H1 (cell line): ENCODE data around the gene ACAP1. TPM values are rescaled to one million over a fixed set of nuclear protein-coding genes. Genes with fewer than 3 reads are reported as not detected.

Source experiments
- CTCF ChIA-PET: fragments of 300-600 bp; sonication (Branson Sonifier 250); formaldehyde crosslinking; loops from one replicate; lab custom pipeline; 2021; ENCODE audit not compliant: partially characterized antibody; lab: Charles Lee
- POLR2A ChIA-PET: fragments of 300-600 bp; sonication (Branson Sonifier 250); formaldehyde crosslinking; loops from one replicate; lab custom pipeline; 2021; ENCODE audit warnings: inconsistent platforms; ENCODE audit not compliant: partially characterized antibody; lab: Charles Lee
- DNase-seq, 2 experiments: peaks; one replicate each; pipeline versions ENCODE4 v3.0.0 to v3.0.0-alpha.2; 2010 to 2022; ENCODE audit warnings: low spot score in 2 of 2, low read depth in 1 of 2, mixed read lengths in 1 of 2
- FAIRE-seq: peaks from 2 replicates; lab custom pipeline; 2011; peaks lifted over from hg19 to GRCh38; lab: Jason Lieb, UNC
- H2AFZ ChIP-seq: 2 replicates; pipeline ENCODE4 v1.8.1; 2012; ENCODE audit warnings: low read length, inconsistent platforms
- H2AK5ac ChIP-seq: 2 replicates; pipeline ENCODE4 v1.6.1; 2013; ENCODE audit warnings: low read depth, low read length
- H2BK120ac ChIP-seq: replicated peaks from 2 replicates; pipeline ENCODE3; 2013; ENCODE audit warnings: low read depth, low read length, inconsistent platforms
- H2BK12ac ChIP-seq: 2 replicates; pipeline ENCODE4 v1.6.1; 2013; ENCODE audit warnings: low read depth, low read length
- H2BK15ac ChIP-seq: 2 replicates; pipeline ENCODE4 v1.6.1; 2013; ENCODE audit warnings: low read length
- H2BK20ac ChIP-seq: 2 replicates; pipeline ENCODE4 v1.6.1; 2013; ENCODE audit warnings: low read length
- H2BK5ac ChIP-seq: 2 replicates; pipeline ENCODE4 v1.6.1; 2013; ENCODE audit warnings: low read depth, low read length
- H3K14ac ChIP-seq: 2 replicates; pipeline ENCODE4 v1.6.1; 2013; ENCODE audit warnings: inconsistent platforms; ENCODE audit not compliant: insufficient read length
- H3K18ac ChIP-seq: 2 replicates; pipeline ENCODE4 v1.6.1; 2013; ENCODE audit warnings: low read length; ENCODE audit errors: extremely low read depth
- H3K23ac ChIP-seq: 2 replicates; pipeline ENCODE4 v1.6.1; 2013; ENCODE audit warnings: inconsistent platforms; ENCODE audit not compliant: insufficient read length
- H3K23me2 ChIP-seq: 2 replicates; pipeline ENCODE4 v1.6.1; 2013; ENCODE audit warnings: low read depth, low read length
- H3K27ac ChIP-seq: 2 replicates; pipeline ENCODE4 v1.6.1; 2011; ENCODE audit warnings: low read depth, low read length, inconsistent platforms
- H3K27me3 ChIP-seq, 4 experiments: replicated peaks in 1 of 4; 1 replicate in 1 of 4; 2 replicates in 3 of 4; pipeline versions ENCODE4 v1.6.1 to v1.8.1; 2011 to 2013; ENCODE audit warnings: low read length in 3 of 4, mild to moderate bottlenecking in 3 of 4, inconsistent platforms in 2 of 4, mixed read lengths in 2 of 4, moderate library complexity in 1 of 4; ENCODE audit not compliant: control insufficient read depth in 3 of 4, insufficient read depth in 3 of 4; ENCODE audit errors: extremely low read depth in 1 of 4
- H3K36me3 ChIP-seq, 4 experiments: 2 replicates each; pipeline versions ENCODE4 v1.6.1 to v1.8.1; 2011 to 2013; ENCODE audit warnings: mild to moderate bottlenecking in 4 of 4, low read length in 3 of 4, moderate library complexity in 2 of 4, control low read depth in 1 of 4, inconsistent platforms in 1 of 4; ENCODE audit not compliant: insufficient read depth in 4 of 4, control insufficient read depth in 2 of 4
- H3K4ac ChIP-seq: replicated peaks from 2 replicates; pipeline ENCODE3; 2013; ENCODE audit warnings: low read length, low read depth, mixed read lengths, inconsistent platforms; ENCODE audit not compliant: insufficient read length
- H3K4me1 ChIP-seq, 4 experiments: replicated peaks in 1 of 4; 1 replicate in 1 of 4; 2 replicates in 3 of 4; pipeline versions ENCODE4 v1.6.1 to v1.8.1; 2011 to 2013; ENCODE audit warnings: low read length in 3 of 4, inconsistent platforms in 2 of 4, mixed read lengths in 1 of 4; ENCODE audit not compliant: insufficient read depth in 4 of 4, control insufficient read depth in 3 of 4
- H3K4me2 ChIP-seq, 2 experiments: 2 replicates each; pipeline versions ENCODE4 v1.6.1 to v1.8.1; 2011 to 2013; ENCODE audit warnings: low read depth in 2 of 2, low read length in 2 of 2, control low read depth in 1 of 2, inconsistent platforms in 1 of 2, mild to moderate bottlenecking in 1 of 2; ENCODE audit not compliant: insufficient read depth in 1 of 2
- H3K4me3 ChIP-seq, 4 experiments: fragments of 200-600, 300-600 bp in 1 of 4; sonication (generic), shearing (Covaris generic), sonication (Bioruptor Twin) in 1 of 4; 2 replicates each; pipeline versions ENCODE4 v1.5.1 to v1.8.1; 2011 to 2016; ENCODE audit warnings: low read length in 4 of 4, low read depth in 3 of 4, control low read depth in 2 of 4, inconsistent platforms in 2 of 4, mild to moderate bottlenecking in 2 of 4, mixed read lengths in 1 of 4, moderate library complexity in 1 of 4; ENCODE audit not compliant: insufficient read depth in 2 of 4; ENCODE audit errors: extremely low read depth in 1 of 4
- H3K56ac ChIP-seq: replicated peaks from 2 replicates; pipeline ENCODE3; 2013; ENCODE audit warnings: low read depth, mild to moderate bottlenecking, mixed read lengths, low read length, inconsistent platforms; ENCODE audit not compliant: insufficient read length
- H3K79me1 ChIP-seq: 2 replicates; pipeline ENCODE4 v1.6.1; 2013; ENCODE audit warnings: low read depth, low read length, control low read depth
- H3K79me2 ChIP-seq, 2 experiments: 2 replicates each; pipeline versions ENCODE4 v1.6.1 to v1.8.1; 2012 to 2013; ENCODE audit warnings: low read length in 2 of 2, mild to moderate bottlenecking in 2 of 2, inconsistent platforms in 1 of 2; ENCODE audit not compliant: insufficient read depth in 2 of 2, control insufficient read depth in 1 of 2
- H3K9ac ChIP-seq, 4 experiments: replicated peaks in 1 of 4; 1 replicate in 1 of 4; 2 replicates in 3 of 4; pipeline versions ENCODE4 v1.6.1 to v1.8.1; 2011 to 2013; ENCODE audit warnings: low read depth in 3 of 4, low read length in 3 of 4, control low read depth in 2 of 4, mild to moderate bottlenecking in 2 of 4, moderate library complexity in 2 of 4, inconsistent platforms in 1 of 4; ENCODE audit errors: extremely low read depth in 1 of 4
- H3K9me3 ChIP-seq, 2 experiments: 2 replicates each; pipeline versions ENCODE4 v1.6.1 to v1.8.1; 2012 to 2013; ENCODE audit warnings: mild to moderate bottlenecking in 2 of 2, moderate library complexity in 2 of 2, control low read depth in 1 of 2, inconsistent platforms in 1 of 2, low read depth in 1 of 2, low read length in 1 of 2, mixed read lengths in 1 of 2; ENCODE audit not compliant: insufficient read depth in 2 of 2
- H4K20me1 ChIP-seq, 2 experiments: replicated peaks in 1 of 2; 2 replicates each; pipeline versions ENCODE3 to v1.8.1; 2011 to 2013; ENCODE audit warnings: inconsistent platforms in 2 of 2, low read length in 2 of 2, mild to moderate bottlenecking in 1 of 2; ENCODE audit not compliant: insufficient read depth in 2 of 2, control insufficient read depth in 1 of 2
- H4K5ac ChIP-seq: 2 replicates; pipeline ENCODE4 v1.6.1; 2013; ENCODE audit warnings: low read length, low read depth, mixed read lengths, inconsistent platforms; ENCODE audit not compliant: insufficient read length
- H4K8ac ChIP-seq: 2 replicates; pipeline ENCODE4 v1.8.0; 2013; ENCODE audit warnings: mild to moderate bottlenecking, moderate library complexity, low read length, inconsistent platforms; ENCODE audit not compliant: insufficient read depth; ENCODE audit errors: extremely low read depth
- H4K91ac ChIP-seq: replicated peaks from 2 replicates; pipeline ENCODE3; 2013; ENCODE audit warnings: low read length, mixed read lengths, inconsistent platforms; ENCODE audit not compliant: insufficient read length
- ATF2 ChIP-seq: IDR thresholded peaks from 2 replicates; pipeline ENCODE4 v1.6.1; 2012; ENCODE audit warnings: low read length, inconsistent platforms
- BRCA1 ChIP-seq: IDR thresholded peaks from 2 replicates; pipeline ENCODE4 v1.6.1; 2012; ENCODE audit warnings: low read depth, low read length, improper control_type of control experiment
- EZH2 ChIP-seq: fragments of 200-600 bp; sonication (generic); IDR thresholded peaks from 2 replicates; pipeline ENCODE4 v1.7.1; 2012; ENCODE audit warnings: low read depth, mild to moderate bottlenecking, moderate library complexity, low read length, inconsistent platforms; ENCODE audit not compliant: severe bottlenecking
- GTF2F1 ChIP-seq: IDR thresholded peaks from 2 replicates; pipeline ENCODE4 v1.6.1; 2012; ENCODE audit warnings: low read depth, low read length, improper control_type of control experiment, borderline replicate concordance
- JUND ChIP-seq: IDR thresholded peaks from 2 replicates; pipeline ENCODE4 v1.6.1; 2011; ENCODE audit warnings: mild to moderate bottlenecking, improper control_type of control experiment, low read length
- MAX ChIP-seq: IDR thresholded peaks from 2 replicates; pipeline ENCODE4 v1.6.1; 2012; ENCODE audit warnings: inconsistent platforms
- POLR2A ChIP-seq, 2 experiments: IDR thresholded peaks; 1 replicate in 1 of 2; 2 replicates in 1 of 2; pipeline ENCODE4 v1.6.1; 2011; ENCODE audit warnings: low read depth in 2 of 2, low read length in 2 of 2, mild to moderate bottlenecking in 2 of 2; ENCODE audit errors: control extremely low read depth in 1 of 2
- POLR2AphosphoS5 ChIP-seq: IDR thresholded peaks from 2 replicates; pipeline ENCODE4 v1.6.1; 2011; ENCODE audit warnings: low read depth, low read length
- SIRT6 ChIP-seq: IDR thresholded peaks from one replicate; pipeline ENCODE4 v1.7.1; 2012; ENCODE audit warnings: low read length, inconsistent platforms
- SP4 ChIP-seq: IDR thresholded peaks from 2 replicates; pipeline ENCODE4 v1.6.1; 2012; ENCODE audit warnings: low read length, inconsistent platforms
- TEAD4 ChIP-seq: IDR thresholded peaks from 2 replicates; pipeline ENCODE4 v1.6.1; 2012; ENCODE audit warnings: low read depth, low read length, inconsistent platforms, mixed read lengths
- YY1 ChIP-seq: IDR thresholded peaks from 2 replicates; pipeline ENCODE4 v1.6.1; 2011; ENCODE audit warnings: low read depth, mild to moderate bottlenecking, low read length
- WGBS, 2 experiments: shearing (Covaris generic) in 1 of 2; methylation state at CpG; one replicate each; pipeline versions ENCODE4 v1.1.6 to v1.1.7; 2013 to 2015; ENCODE audit warnings: low lambda C conversion rate in 2 of 2, mixed read lengths in 2 of 2, inconsistent platforms in 1 of 2, low coverage in 1 of 2, missing lambda C conversion rate in 1 of 2; ENCODE audit not compliant: insufficient replicate concordance in 2 of 2, insufficient coverage in 1 of 2, insufficient read length in 1 of 2; ENCODE audit errors: extremely low coverage in 1 of 2, missing lambda C conversion rate in 1 of 2; 5-methylcytosine and 5-hydroxymethylcytosine counted together
- polyA plus RNA-seq, 7 experiments: library from polyadenylated mRNA; depleted of rRNA in 3 of 7; stranded (reverse) in 5 of 7; unstranded in 2 of 7; fragments of >200 nt in 5 of 7; fragments of 200-250 nt in 2 of 7; gene quantifications; 1 replicate in 5 of 7; 2 replicates in 1 of 7; 4 replicates in 1 of 7; pipeline versions ENCODE4 v1.2.1 to v1.2.3, GENCODE V29; 2011 to 2013; ENCODE audit warnings: missing spikeins in 2 of 7, mixed read lengths in 2 of 7
- total RNA-seq: library from RNA; stranded (reverse); fragmentation: NEBNext Ultra II Directional; extraction: Animal tissue kit (Norgen Biotek cat#: 25700); gene quantifications from 2 replicates; pipeline ENCODE4 v1.2.1, GENCODE V29; 2021

The ACAP1 gene
- total and polyA plus RNA-seq, 2 of the 8 experiments (the other 6 are each of a cell fraction or from before 2014, with no cell fraction given): 11.9 to 45.1 TPM

GRCh38 chr17:7325031-7325528 is 11.2 kb upstream of the ACAP1 start:
- Histone ChIP-seq H4K20me1 (peaks cover 2 to 22% of the 10 kb centered on the region in 2 experiments), H2BK15ac (no peak overlapping the region), H3K9ac (no peak overlapping the region), H2BK12ac (no peak overlapping the region), H2AK5ac (no peak overlapping the region), H3K4me2 (no peak overlapping the region), H3K79me2 (peaks cover 0 to 14% of the 10 kb centered on the region in 2 experiments; a peak in 2 of 4 replicates), H3K4me1 (peaks cover 0 to 10% (median under 1%) of the 10 kb centered on the region in 4 experiments; a peak in 2 of 7 replicates), H3K36me3 (peaks cover 26 to 45% (median 43%) of the 10 kb centered on the region in 4 experiments), H3K4ac (no peak overlapping the region), H3K14ac (no peak overlapping the region), H3K18ac (no peak overlapping the region), H3K79me1 (peaks cover 2% of the 10 kb centered on the region; the same call in 1 of the 2 replicates), H2BK120ac (no peak overlapping the region), H3K4me3 (no peak overlapping the region), H2BK20ac (no peak overlapping the region), H3K23me2 (peaks cover 8% of the 10 kb centered on the region), H4K5ac (no peak overlapping the region), H3K56ac (no peak overlapping the region), H2AFZ (no peak overlapping the region), H4K91ac (no peak overlapping the region), H3K9me3 (no peaks in the 10 kb centered on the region), H3K23ac (no peak overlapping the region), H3K27me3 (no peaks in the 10 kb centered on the region; a peak in 1 of 7 replicates), H4K8ac (no peak overlapping the region), H2BK5ac (no peak overlapping the region), H3K27ac (no peak overlapping the region)
- no peak for DNase-seq
- no peak for FAIRE-seq
- CTCF ChIA-PET: interaction anchor here (0.6 to 9.3 kb wide), 13 partner anchors 9 to 1960 kb away, joined by 3 to 167 read pairs (median 5); partner anchors contain the start of genes ACAP1, GPS2, NLGN2 and TMEM95
- POLR2A ChIA-PET: interaction anchor here (1.1 to 13.4 kb wide), 6 partner anchors 10 to 85 kb away, joined by 3 to 223 read pairs (median 6); partner anchors contain the start of genes ACAP1 and GPS2
- 93% methylated on average over 17 of the region's 19 CpGs; no CpG with 5 or more reads in 1 of the 2 experiments for WGBS, 2 experiments
- no peak for TF ChIP-seq TEAD4
- no peak for TF ChIP-seq EZH2
- no peak for TF ChIP-seq JUND
- no peak for TF ChIP-seq ATF2
- TF ChIP-seq SIRT6: no peak
- no peak for TF ChIP-seq SP4
- TF ChIP-seq BRCA1: no peak
- no peak for TF ChIP-seq MAX
- TF ChIP-seq POLR2A (IDR thresholded peaks at IDR 0.05; ENCODE audit: control extremely low read depth in 1 of 2, low read depth in 2 of 2, low read length in 2 of 2): no peak
- TF ChIP-seq POLR2AphosphoS5: no peak
- TF ChIP-seq YY1: no peak
- TF ChIP-seq GTF2F1: no peak
